ENCODE measurements around the gene MORF4L2. TPM values are rescaled to one million over a fixed set of nuclear protein-coding genes. Genes with fewer than 3 reads are reported as not detected.

Gene MORF4L2
- polyA plus RNA-seq, 1 experiment = 562 TPM

GRCh38 chrX:103630171-103630511 is 56.4 kb downstream of the MORF4L2 start:
- Histone ChIP-seq H3K27me3 (ENCODE audit: control insufficient read depth, insufficient read depth, low read length) (no peaks in the 10 kb centered on the region), H3K27ac (ENCODE audit: low read depth, low read length) (no peak overlapping the region), H3K9me3 (ENCODE audit: control insufficient read depth, insufficient read depth, low read length) (no peaks in the 10 kb centered on the region), H3K4me3 (ENCODE audit: low read depth, low read length) (peak overlapping the region; percentile 71)
- ChIA-PET POLR2A (interaction anchor here (0.7 to 1.9 kb wide), 4 partner anchors 22 to 97 kb away, joined by 3 to 4 read pairs (median 4); partner anchors contain the start of gene TCEAL3), CTCF (interaction anchor here (0.5 to 2.0 kb wide), 32 partner anchors 10 to 1027 kb away, joined by 3 to 18 read pairs (median 4); no protein-coding TSS in a partner anchor)
- no peak for DNase-seq (ENCODE audit: low read depth, low spot score)
- no peak for TF ChIP-seq CTCF (IDR thresholded peaks at IDR 0.05; ENCODE audit: low read depth, low read length)

- CTCF ChIA-PET = interaction anchor here (0.6 to 2.0 kb wide), 28 partner anchors 10 to 212 kb away, joined by 3 to 18 read pairs (median 5); no protein-coding TSS in a partner anchor
- TF ChIP-seq CTCF (IDR thresholded peaks at IDR 0.05; ENCODE audit: low read depth, low read length) = peak; percentile 64
Measured at GRCh38 chrX:103629318-103630170, 57.0 kb downstream of the MORF4L2 start.

GRCh38 chrX:103628386-103629317 is 57.8 kb downstream of the MORF4L2 start, which contains the start of gene TCEAL1:
TCEAL1 (plus strand) TSS chrX:103628975; CDS start chrX:103629917, 942 bp downstream.
- H3K27me3 ChIP-seq (ENCODE audit: control insufficient read depth, insufficient read depth, low read length) = no peaks in the 10 kb centered on the region
- DNase-seq (ENCODE audit: low read depth, low spot score) = no peak
- POLR2A ChIA-PET = interaction anchor here (0.6 to 1.9 kb wide), 5 partner anchors 11 to 132 kb away, joined by 3 to 4 read pairs (median 4); partner anchors contain the start of gene TCEAL3
- peak within 1 kb of the TSS; percentile 77 for H3K27ac ChIP-seq (ENCODE audit: low read depth, low read length)
- no peaks in the 10 kb centered on the region for H3K9me3 ChIP-seq (ENCODE audit: control insufficient read depth, insufficient read depth, low read length)
- CTCF ChIA-PET = interaction anchor here (1.5 to 2.0 kb wide), 2 partner anchors 11 to 29 kb away, joined by 11 to 12 read pairs; no protein-coding TSS in a partner anchor
- TF ChIP-seq CTCF (IDR thresholded peaks at IDR 0.05; ENCODE audit: low read depth, low read length) = no peak
- H3K4me3 ChIP-seq (ENCODE audit: low read depth, low read length) = peak within 1 kb of the TSS; percentile 71

More at GRCh38 chrX:103629318-103630170, 57.0 kb downstream of the MORF4L2 start:
- POLR2A ChIA-PET = interaction anchor here (0.6 to 1.9 kb wide), 8 partner anchors 10 to 133 kb away, joined by 3 to 4 read pairs (median 4); partner anchors contain the start of gene TCEAL3
- Histone ChIP-seq H3K27me3 (ENCODE audit: control insufficient read depth, insufficient read depth, low read length) (no peaks in the 10 kb centered on the region), H3K4me3 (ENCODE audit: low read depth, low read length) (peak overlapping the region; percentile 71), H3K9me3 (ENCODE audit: control insufficient read depth, insufficient read depth, low read length) (no peaks in the 10 kb centered on the region), H3K27ac (ENCODE audit: low read depth, low read length) (peak overlapping the region; percentile 77)
- DNase-seq (ENCODE audit: low read depth, low spot score) = peak; percentile 20

GRCh38 chrX:103626855-103627254 is 59.6 kb downstream of the MORF4L2 start:
- no peaks in the 10 kb centered on the region for H3K27me3 ChIP-seq (ENCODE audit: control insufficient read depth, insufficient read depth, low read length)
- H3K4me3 ChIP-seq (ENCODE audit: low read depth, low read length) = no peak overlapping the region
- ChIA-PET POLR2A (no interaction called here), CTCF (no interaction called here)
- H3K9me3 ChIP-seq (ENCODE audit: control insufficient read depth, insufficient read depth, low read length) = no peaks in the 10 kb centered on the region
- no peak for DNase-seq (ENCODE audit: low read depth, low spot score)
- TF ChIP-seq CTCF (IDR thresholded peaks at IDR 0.05; ENCODE audit: low read depth, low read length) = no peak
- H3K27ac ChIP-seq (ENCODE audit: low read depth, low read length) = no peak overlapping the region

Other genes starting within 250 kb of the MORF4L2 start
- gene RAB40A, start 167.2 kb downstream of the MORF4L2 start, polyA plus RNA-seq (2011; rRNA removed) = 0.19 and 0.22 TPM in 2 replicates
- 36.2 and 43.9 TPM in 2 replicates for gene TCEAL4, start 101.2 kb downstream of the MORF4L2 start, polyA plus RNA-seq (2011; rRNA removed)
- 23.0 and 28.1 TPM in 2 replicates for gene TCEAL3, start 78.7 kb downstream of the MORF4L2 start, polyA plus RNA-seq (2011; rRNA removed)
- 19.2 and 24.9 TPM in 2 replicates for gene TCEAL1, start 57.7 kb downstream of the MORF4L2 start, polyA plus RNA-seq (2011; rRNA removed)
- not detected in 2 replicates for gene TMEM31, start 24.2 kb upstream of the MORF4L2 start, polyA plus RNA-seq (2011; rRNA removed)
- gene PLP1, start 90.1 kb upstream of the MORF4L2 start, polyA plus RNA-seq (2011; rRNA removed) = 0.41 and 0.47 TPM in 2 replicates
- gene RAB9B, start 145.6 kb upstream of the MORF4L2 start, polyA plus RNA-seq (2011; rRNA removed) = 0.52 and 0.71 TPM in 2 replicates